B cell (primary cell): ENCODE data around the gene AAK1. TPM values are rescaled to one million over a fixed set of nuclear protein-coding genes. Genes with fewer than 3 reads are reported as not detected.

Experiments
- ATAC-seq: fragments of 200-7000 bp; cut with Tn5 transposase; one replicate; pipeline ENCODE4 v1.10.0; 2021; ENCODE audit warnings: low read depth, mild to moderate bottlenecking, moderate number of reproducible peaks, moderate library complexity
- CTCF ChIA-PET: fragments of 350-600 bp; sonication (Branson Sonifier 250); formaldehyde crosslinking; loops from one replicate; lab custom pipeline; 2021; ENCODE audit warnings: antibody characterized with exemption, inconsistent platforms; lab: Charles Lee
- POLR2A ChIA-PET: fragments of 350-600 bp; sonication (Branson Sonifier 250); formaldehyde crosslinking; loops from one replicate; lab custom pipeline; 2021; ENCODE audit warnings: antibody characterized with exemption; lab: Charles Lee
- DNase-seq: peaks from one replicate; pipeline ENCODE4 v3.0.0; 2013
- H2AFZ ChIP-seq: 2 replicates; pipeline ENCODE4 v1.6.1; 2012; ENCODE audit warnings: mild to moderate bottlenecking, low read depth, low read length; ENCODE audit not compliant: insufficient read depth, poor library complexity, severe bottlenecking
- H3K27ac ChIP-seq, 2 donors: 1 replicate in 1 of 2; 2 replicates in 1 of 2; pipeline ENCODE4 v1.5.1; 2012 to 2013; ENCODE audit warnings: low read length in 2 of 2, mild to moderate bottlenecking in 2 of 2, moderate library complexity in 1 of 2
- H3K27me3 ChIP-seq, 4 experiments: fragments of 200-600 bp in 1 of 4; sonication (generic) in 1 of 4; replicated peaks in 1 of 4; 1 replicate in 2 of 4; 2 replicates in 2 of 4; pipeline versions ENCODE4 v1.6.1 to v1.7.0; 2013 to 2016; ENCODE audit warnings: low read length in 3 of 4, mild to moderate bottlenecking in 2 of 4, mixed read lengths in 1 of 4, moderate library complexity in 1 of 4; ENCODE audit not compliant: insufficient read depth in 4 of 4, control insufficient read depth in 3 of 4; ENCODE audit errors: control extremely low read depth in 1 of 4
- H3K36me3 ChIP-seq, 2 experiments: replicated peaks in 1 of 2; 1 replicate in 1 of 2; 2 replicates in 1 of 2; pipeline versions ENCODE4 v1.6.1 to v1.7.1; 2013; ENCODE audit warnings: low read length in 1 of 2; ENCODE audit not compliant: insufficient read depth in 2 of 2, control insufficient read depth in 1 of 2; ENCODE audit errors: control extremely low read depth in 1 of 2, extremely low read depth in 1 of 2
- H3K4me1 ChIP-seq, 2 donors: fragments of 200-600 bp in 1 of 2; sonication (generic) in 1 of 2; 1 replicate in 1 of 2; 2 replicates in 1 of 2; pipeline versions ENCODE4 v1.5.1 to v1.6.1; 2013 to 2017; ENCODE audit warnings: low read length in 2 of 2; ENCODE audit not compliant: control insufficient read depth in 2 of 2, insufficient read depth in 2 of 2
- H3K4me2 ChIP-seq: replicated peaks from 2 replicates; pipeline ENCODE3; 2012; ENCODE audit warnings: mild to moderate bottlenecking, low read depth, low read length; ENCODE audit not compliant: poor library complexity, severe bottlenecking
- H3K4me3 ChIP-seq, 5 experiments: fragments of 200-600 bp in 1 of 5; sonication (generic) in 1 of 5; 1 replicate in 3 of 5; 2 replicates in 2 of 5; pipeline versions ENCODE4 v1.5.1 to v1.7.0; 2011 to 2016; ENCODE audit warnings: low read length in 4 of 5, mild to moderate bottlenecking in 4 of 5, low read depth in 2 of 5, control low read depth in 1 of 5, moderate library complexity in 1 of 5; ENCODE audit not compliant: insufficient read depth in 1 of 5; ENCODE audit errors: control extremely low read depth in 1 of 5, extremely low read depth in 1 of 5
- H3K79me2 ChIP-seq: fragments of 200-600 bp; sonication (generic); one replicate; pipeline ENCODE4 v1.6.0; 2016; ENCODE audit warnings: low read length; ENCODE audit not compliant: control insufficient read depth, insufficient read depth
- H3K9ac ChIP-seq: fragments of 200-600 bp; sonication (generic); 2 replicates; pipeline ENCODE4 v1.6.1; 2017; ENCODE audit warnings: mild to moderate bottlenecking, low read length, moderate library complexity
- H3K9me3 ChIP-seq, 3 donors: one replicate each; pipeline versions ENCODE4 v1.6.1 to v1.7.1; 2013; ENCODE audit warnings: low read length in 2 of 3; ENCODE audit not compliant: control insufficient read depth in 2 of 3, insufficient read depth in 1 of 3; ENCODE audit errors: control extremely low read depth in 1 of 3
- H4K20me1 ChIP-seq: 2 replicates; pipeline ENCODE4 v1.6.0; 2012; ENCODE audit warnings: mild to moderate bottlenecking, low read length; ENCODE audit not compliant: insufficient read depth, control insufficient read depth, poor library complexity, severe bottlenecking
- H3K27ac Mint-ChIP-seq: one replicate; pipeline ENCODE4 v1.8.0; 2021; ENCODE audit warnings: mixed read lengths
- H3K27me3 Mint-ChIP-seq: one replicate; pipeline ENCODE4 v1.8.0; 2021; ENCODE audit warnings: mixed read lengths
- H3K4me1 Mint-ChIP-seq: one replicate; pipeline ENCODE4 v1.8.0; 2021; ENCODE audit warnings: mixed read lengths
- H3K4me3 Mint-ChIP-seq: one replicate; pipeline ENCODE4 v1.8.0; 2021; ENCODE audit warnings: mixed read lengths
- H3K9me3 Mint-ChIP-seq: one replicate; pipeline ENCODE4 v1.8.0; 2022; ENCODE audit warnings: mixed read lengths; ENCODE audit not compliant: insufficient read depth
- CTCF ChIP-seq: fragments of 200-600 bp; IDR thresholded peaks from one replicate; pipeline ENCODE4 v1.8.0; 2022; ENCODE audit warnings: antibody characterized with exemption, mild to moderate bottlenecking
- EZH2 ChIP-seq: IDR thresholded peaks from 2 replicates; pipeline ENCODE4 v1.6.1; 2012; ENCODE audit warnings: borderline replicate concordance, low read depth, mild to moderate bottlenecking, moderate library complexity, low read length; ENCODE audit not compliant: insufficient read depth, poor library complexity, severe bottlenecking
- WGBS: methylation state at CpG from one replicate; pipeline ENCODE4 v1.1.5; 2013; ENCODE audit warnings: missing lambda C conversion rate; ENCODE audit not compliant: insufficient coverage; 5-methylcytosine and 5-hydroxymethylcytosine counted together
- intact Hi-C: fragments of 100-400 bp; cut with micrococcal nuclease; formaldehyde crosslinking; loops from one replicate; pipeline ENCODE4 v1.10.0; 2022
- polyA plus RNA-seq: library from polyadenylated mRNA; depleted of rRNA; stranded (reverse); fragments of >200 nt; gene quantifications from 2 replicates; pipeline ENCODE4 v1.2.3, GENCODE V29; 2012
- total RNA-seq, 2 donors: library from RNA; stranded (reverse); fragments of 120-200 nt in 1 of 2; gene quantifications; 1 replicate in 1 of 2; 2 replicates in 1 of 2; pipeline versions ENCODE4 v1.2.3 to v1.2.4, GENCODE V29; 2013 to 2022

Gene AAK1
- total and polyA plus RNA-seq, 2 donors (not counting 1 experiment from before 2014, with no cell fraction given), result 2.4 to 7.2 TPM

DNA sequence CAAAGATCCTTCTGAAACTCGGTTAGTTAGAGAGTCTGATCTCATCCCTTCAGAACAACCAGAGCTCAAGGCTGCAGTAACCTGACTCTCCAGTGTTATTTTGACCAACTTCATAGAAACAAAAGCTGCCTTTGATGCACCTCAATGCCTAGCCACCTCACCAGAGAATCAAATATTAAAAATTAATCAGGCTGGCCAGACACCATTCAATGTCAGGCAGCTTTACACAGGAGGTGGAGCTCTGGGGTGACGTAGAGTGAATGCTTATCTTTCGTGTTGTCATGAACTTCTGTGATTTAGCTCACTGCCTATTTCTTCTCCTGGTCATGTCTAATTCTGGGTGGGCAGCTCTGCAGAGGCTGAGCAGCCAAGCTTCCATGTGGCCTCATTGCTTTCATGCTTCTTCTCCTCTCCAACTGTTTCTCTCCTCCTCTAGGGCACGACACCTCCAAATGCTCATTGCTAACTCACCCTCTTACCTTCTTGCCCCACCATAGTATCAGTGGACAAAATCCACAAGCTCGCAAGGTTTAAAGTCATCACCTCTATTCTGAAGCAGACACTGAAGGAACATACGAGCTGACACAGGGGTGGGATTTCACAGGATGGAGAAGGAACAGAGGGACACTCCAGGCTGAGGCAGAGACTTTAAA, 39.4 kb downstream of the AAK1 start:
- no peak for DNase-seq
- H3K4me2 ChIP-seq, result no peak overlapping the region
- ChIA-PET POLR2A (no interaction called here), CTCF (no interaction called here)
- H3K27me3 ChIP-seq, result no peaks in the 10 kb centered on the region
- no peaks in the 10 kb centered on the region for H3K79me2 ChIP-seq
- Mint-ChIP-seq H3K4me1 (peaks cover 3% of the 10 kb centered on the region), H3K9me3 (no peaks in the 10 kb centered on the region), H3K27ac (no peak overlapping the region), H3K4me3 (no peak overlapping the region), H3K27me3 (peaks cover 31% of the 10 kb centered on the region)
- no peak overlapping the region for H2AFZ ChIP-seq
- no peak overlapping the region for H3K27ac ChIP-seq
- no peak for ATAC-seq
- no peak overlapping the region for H3K9ac ChIP-seq
- no peaks in the 10 kb centered on the region for H4K20me1 ChIP-seq
- no peak overlapping the region for H3K4me3 ChIP-seq
- WGBS, result 94% methylated on average over 5 of the region's 6 CpGs
- intact Hi-C loops, result no loop called here
- peaks cover 0 to 4% of the 10 kb centered on the region in 2 donors for H3K4me1 ChIP-seq
- H3K9me3 ChIP-seq, result no peaks in the 10 kb centered on the region
- TF ChIP-seq CTCF (no peak), EZH2 (no peak)
- H3K36me3 ChIP-seq, result peaks cover 0 to 2% of the 10 kb centered on the region in 2 experiments

GRCh38 chr2:69603146-69603743, 40.3 kb downstream of the AAK1 start:
- H3K9me3 ChIP-seq, result no peaks in the 10 kb centered on the region
- ChIA-PET POLR2A (no interaction called here), CTCF (no interaction called here)
- no peaks in the 10 kb centered on the region for H4K20me1 ChIP-seq
- no peaks in the 10 kb centered on the region for H3K79me2 ChIP-seq
- Mint-ChIP-seq H3K27me3 (peaks cover 26% of the 10 kb centered on the region), H3K27ac (no peak overlapping the region), H3K4me3 (no peak overlapping the region), H3K9me3 (no peaks in the 10 kb centered on the region), H3K4me1 (peaks cover under 1% of the 10 kb centered on the region)
- TF ChIP-seq EZH2 (no peak), CTCF (no peak)
- DNase-seq, result no peak
- H3K4me3 ChIP-seq, result no peak overlapping the region
- no peak for ATAC-seq
- H3K27me3 ChIP-seq, result no peaks in the 10 kb centered on the region
- intact Hi-C loops, result no loop called here
- H3K36me3 ChIP-seq, result peaks cover 0 to 2% of the 10 kb centered on the region in 2 experiments
- no peak overlapping the region for H3K4me2 ChIP-seq
- no peak overlapping the region for H3K27ac ChIP-seq
- no peak overlapping the region for H3K9ac ChIP-seq
- 95% methylated on average over 2 of the region's 4 CpGs for WGBS
- H3K4me1 ChIP-seq, result peaks cover 0 to 4% of the 10 kb centered on the region in 2 donors
- no peak overlapping the region for H2AFZ ChIP-seq
